ENCODE results near the gene CLEC2D. TPM values are rescaled to one million over a fixed set of nuclear protein-coding genes. Genes with fewer than 3 reads are reported as not detected.
A peak's percentile ranks its signal among the peaks of the same experiment; 100 is the strongest.

CLEC2D gene
- total and polyA plus RNA-seq, 10 of the 15 experiments (the other 5 are each of a cell fraction or from before 2014, with no cell fraction given): 4.6 to 29.8 (median 16.0) TPM

GRCh38 chr12:9717070-9717925 is 47.8 kb downstream of the CLEC2D start (continued):
- TF ChIP-seq BRCA1 (IDR thresholded peaks at IDR 0.05; ENCODE audit: low read depth, low read length): no peak
- no peak for TF ChIP-seq CBX5 (IDR thresholded peaks at IDR 0.05; ENCODE audit: low read depth)
- TF ChIP-seq SUZ12 (IDR thresholded peaks at IDR 0.05; ENCODE audit: unreplicated experiment): no peak
- TF ChIP-seq POLR2A (IDR thresholded peaks at IDR 0.05; ENCODE audit: low read depth, low read length): no peak
- TF ChIP-seq EGR1 (IDR thresholded peaks at IDR 0.05; ENCODE audit: borderline replicate concordance in 1 of 2, low read depth in 2 of 2, low read length in 2 of 2): no peak
- TF ChIP-seq ATF7 (IDR thresholded peaks at IDR 0.05; ENCODE audit: low read depth): 0 out of 2 replicates have a peak, but pooled peaks have one; percentile 39
- TF ChIP-seq ZNF274 (IDR thresholded peaks at IDR 0.05; ENCODE audit: insufficient read depth, insufficient read length): no peak
- no peak for TF ChIP-seq NFXL1 (IDR thresholded peaks at IDR 0.05; ENCODE audit: borderline replicate concordance)
- peak; percentile 73; the same call in 1 of the 2 replicates for TF ChIP-seq ZNF217 (IDR thresholded peaks at IDR 0.05)
- TF ChIP-seq CHD1 (IDR thresholded peaks at IDR 0.05; ENCODE audit: low read depth, low read length): no peak
- TF ChIP-seq RCOR1 (conservative IDR thresholded peaks at IDR 0.05; ENCODE audit: low read depth, low read length): no peak
- TF ChIP-seq ZSCAN29 (IDR thresholded peaks at IDR 0.05): no peak
- no peak for TF ChIP-seq SMAD5 (IDR thresholded peaks at IDR 0.05; ENCODE audit: low read depth)
- no peak for TF ChIP-seq CUX1 (IDR thresholded peaks at IDR 0.05; ENCODE audit: insufficient replicate concordance, low read depth, low read length)
- no peak for TF ChIP-seq RELB (IDR thresholded peaks at IDR 0.05; ENCODE audit: low read depth)
- no peak for TF ChIP-seq ATF3 (IDR thresholded peaks at IDR 0.05; ENCODE audit: borderline replicate concordance, extremely low read depth, low read depth, low read length)
- TF ChIP-seq NBN (IDR thresholded peaks at IDR 0.05): no peak
- TF ChIP-seq ZBTB40 (IDR thresholded peaks at IDR 0.05; ENCODE audit: borderline replicate concordance): no peak
- no peak for TF ChIP-seq BHLHE40 (IDR thresholded peaks at IDR 0.05; ENCODE audit: borderline replicate concordance in 1 of 2, low read depth in 2 of 2, low read length in 1 of 2)

Measured in GM12878 (cell line).